ENCODE data around the gene TXNL4A.

GRCh38 chr18:79971986-79972385 lies 16.4 kb downstream of the TXNL4A start:
- TF ChIP-seq POLR2A (IDR thresholded peaks at IDR 0.05) = no peak
- TF ChIP-seq, protein P1, sequence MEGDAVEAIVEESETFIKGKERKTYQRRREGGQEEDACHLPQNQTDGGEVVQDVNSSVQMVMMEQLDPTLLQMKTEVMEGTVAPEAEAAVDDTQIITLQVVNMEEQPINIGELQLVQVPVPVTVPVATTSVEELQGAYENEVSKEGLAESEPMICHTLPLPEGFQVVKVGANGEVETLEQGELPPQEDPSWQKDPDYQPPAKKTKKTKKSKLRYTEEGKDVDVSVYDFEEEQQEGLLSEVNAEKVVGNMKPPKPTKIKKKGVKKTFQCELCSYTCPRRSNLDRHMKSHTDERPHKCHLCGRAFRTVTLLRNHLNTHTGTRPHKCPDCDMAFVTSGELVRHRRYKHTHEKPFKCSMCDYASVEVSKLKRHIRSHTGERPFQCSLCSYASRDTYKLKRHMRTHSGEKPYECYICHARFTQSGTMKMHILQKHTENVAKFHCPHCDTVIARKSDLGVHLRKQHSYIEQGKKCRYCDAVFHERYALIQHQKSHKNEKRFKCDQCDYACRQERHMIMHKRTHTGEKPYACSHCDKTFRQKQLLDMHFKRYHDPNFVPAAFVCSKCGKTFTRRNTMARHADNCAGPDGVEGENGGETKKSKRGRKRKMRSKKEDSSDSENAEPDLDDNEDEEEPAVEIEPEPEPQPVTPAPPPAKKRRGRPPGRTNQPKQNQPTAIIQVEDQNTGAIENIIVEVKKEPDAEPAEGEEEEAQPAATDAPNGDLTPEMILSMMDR (IDR thresholded peaks at IDR 0.05) = no peak

All from testis (tissue), 2 donors.